HTR-8/SVneo (cell line): ENCODE results near the gene LRP1-AS.

Experiments used
- DNase-seq: peaks from one replicate; pipeline ENCODE4 v3.0.0; 2011; ENCODE audit warnings: low spot score, mixed read lengths; ENCODE audit not compliant: insufficient read length
- FAIRE-seq: peaks from 2 replicates; lab custom pipeline; 2011; peaks lifted over from hg19 to GRCh38; lab: Jason Lieb, UNC

Gene LRP1-AS

DNA sequence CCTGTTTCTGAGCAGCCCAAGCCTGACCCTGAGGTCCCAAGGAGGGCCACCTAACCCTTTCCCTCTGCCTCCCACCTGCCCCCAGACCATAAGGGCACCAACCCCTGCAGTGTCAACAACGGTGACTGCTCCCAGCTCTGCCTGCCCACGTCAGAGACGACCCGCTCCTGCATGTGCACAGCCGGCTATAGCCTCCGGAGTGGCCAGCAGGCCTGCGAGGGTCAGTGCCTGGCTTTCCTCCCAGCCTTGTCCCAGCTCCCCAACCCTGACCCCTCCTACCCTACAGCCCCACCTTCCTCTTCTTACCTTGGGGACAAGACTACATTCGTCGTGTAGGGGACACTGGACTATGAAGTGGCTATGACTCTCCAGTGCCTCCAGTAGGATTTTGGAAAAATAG lies 33.7 kb upstream of the LRP1-AS start:
- FAIRE-seq: no peak
- DNase-seq: no peak

GRCh38 chr12:57180321-57180989 lies 33.0 kb upstream of the LRP1-AS start:
- FAIRE-seq (no peak), DNase-seq (no peak)

GRCh38 chr12:57179331-57180086 lies 32.1 kb upstream of the LRP1-AS start:
- FAIRE-seq (no peak), DNase-seq (no peak)

DNA sequence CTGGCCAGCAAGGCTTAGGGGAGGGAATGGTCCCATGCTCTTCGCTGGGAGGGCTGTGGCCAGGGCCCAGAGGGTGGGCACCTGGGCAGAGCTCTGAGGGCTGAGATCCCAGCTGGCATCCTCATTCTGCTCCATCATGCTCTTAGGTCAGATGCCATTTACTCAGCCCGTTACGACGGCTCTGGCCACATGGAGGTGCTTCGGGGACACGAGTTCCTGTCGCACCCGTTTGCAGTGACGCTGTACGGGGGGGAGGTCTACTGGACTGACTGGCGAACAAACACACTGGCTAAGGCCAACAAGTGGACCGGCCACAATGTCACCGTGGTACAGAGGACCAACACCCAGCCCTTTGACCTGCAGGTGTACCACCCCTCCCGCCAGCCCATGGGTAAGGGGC lies 30.8 kb upstream of the LRP1-AS start:
- no peak for FAIRE-seq
- no peak for DNase-seq

DNA sequence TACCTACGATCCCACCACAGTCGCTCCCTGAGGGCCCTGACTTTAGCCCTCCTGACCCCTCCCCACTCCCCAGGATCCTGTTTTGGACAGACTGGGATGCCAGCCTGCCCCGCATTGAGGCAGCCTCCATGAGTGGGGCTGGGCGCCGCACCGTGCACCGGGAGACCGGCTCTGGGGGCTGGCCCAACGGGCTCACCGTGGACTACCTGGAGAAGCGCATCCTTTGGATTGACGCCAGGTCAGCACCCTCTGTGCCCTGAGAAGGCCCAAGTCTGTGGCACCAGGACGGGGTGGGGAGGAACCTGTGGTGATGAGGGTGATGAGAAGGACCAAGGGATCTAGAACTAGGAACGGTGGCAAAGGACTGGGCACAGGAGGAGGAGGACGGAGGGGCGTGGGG lies 29.9 kb upstream of the LRP1-AS start:
- no peak for FAIRE-seq

GRCh38 chr12:57176846-57177245 lies 29.4 kb upstream of the LRP1-AS start:
- no peak for FAIRE-seq
- no peak for DNase-seq

More for the DNA sequence above, 29.9 kb upstream of the LRP1-AS start:
- no peak for DNase-seq

- DNase-seq: no peak
- no peak for FAIRE-seq
Measured at GRCh38 chr12:57176139-57176477, 28.7 kb upstream of the LRP1-AS start.

GRCh38 chr12:57175428-57176138 lies 28.2 kb upstream of the LRP1-AS start:
- FAIRE-seq: peak; percentile 55
- peak; percentile 60 for DNase-seq

- DNase-seq (no peak), FAIRE-seq (no peak)
Measured at GRCh38 chr12:57173683-57174082, 26.3 kb upstream of the LRP1-AS start.

- peak; percentile 45 for DNase-seq
- no peak for FAIRE-seq
Measured at GRCh38 chr12:57173089-57173488, 25.7 kb upstream of the LRP1-AS start.

DNA sequence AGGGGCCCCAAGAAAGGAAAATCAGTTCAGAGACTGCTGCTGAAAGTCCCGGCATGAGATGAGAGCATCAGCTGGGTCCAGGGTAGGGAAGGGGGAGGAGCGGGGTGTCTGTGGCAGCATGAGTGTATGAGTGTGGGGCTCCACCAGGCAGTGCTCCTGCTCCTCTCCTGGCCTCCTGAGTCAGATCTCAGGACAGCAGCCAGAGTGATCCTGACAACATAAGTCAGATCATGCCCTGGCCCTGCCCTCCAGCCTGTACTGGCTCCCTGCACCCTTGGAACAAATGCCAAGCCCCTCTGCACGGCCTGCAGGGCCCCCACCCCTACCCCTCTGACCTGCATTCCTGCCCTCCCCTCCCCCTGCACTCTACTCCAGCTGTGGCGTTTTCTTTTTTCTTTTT lies 24.2 kb upstream of the LRP1-AS start:
- FAIRE-seq (no peak), DNase-seq (no peak)

GRCh38 chr12:57170927-57171326 lies 23.5 kb upstream of the LRP1-AS start:
- FAIRE-seq: no peak
- no peak for DNase-seq

DNA sequence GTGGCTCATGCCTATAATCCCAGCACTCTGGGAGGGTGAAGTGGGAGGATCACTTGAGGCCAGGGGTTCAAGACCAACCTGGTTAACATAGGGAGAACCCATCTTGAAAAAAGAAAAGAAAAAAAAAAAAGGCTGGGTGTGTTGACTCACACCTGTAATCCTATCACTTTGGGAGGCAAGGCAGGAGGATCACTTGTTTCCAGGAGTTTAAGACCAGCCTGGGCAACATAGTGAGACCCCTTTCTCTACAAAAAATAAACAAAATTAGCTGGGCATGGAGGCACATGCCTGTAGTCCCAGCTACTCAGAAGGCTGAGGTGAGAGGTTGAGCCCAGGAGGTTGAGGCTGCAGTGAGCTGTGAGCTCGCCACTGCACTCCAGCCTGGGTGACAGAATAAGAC lies 23.0 kb upstream of the LRP1-AS start:
- FAIRE-seq: no peak

DNA sequence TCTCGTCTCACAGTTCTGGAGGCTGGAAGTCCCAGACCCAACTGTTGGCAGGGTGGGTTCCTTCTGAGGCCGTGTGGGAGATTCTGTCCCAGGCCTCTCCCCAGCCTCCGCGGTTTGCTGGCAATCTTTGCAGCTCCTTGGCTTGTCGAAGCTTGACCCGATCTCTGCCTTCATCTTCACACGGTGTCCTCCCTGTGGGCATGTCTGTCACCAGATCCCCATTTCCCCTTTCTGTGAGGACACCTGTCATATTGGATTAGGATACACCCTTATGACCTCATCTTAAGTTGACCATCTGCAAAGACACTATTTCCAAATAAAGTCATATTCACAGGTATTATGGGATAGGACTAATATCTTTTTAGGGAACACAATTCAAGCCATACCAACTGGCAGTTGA lies 22.6 kb upstream of the LRP1-AS start:
- FAIRE-seq: peak; percentile 42
- no peak for DNase-seq

More for the DNA sequence above, 23.0 kb upstream of the LRP1-AS start:
- DNase-seq: no peak

DNA sequence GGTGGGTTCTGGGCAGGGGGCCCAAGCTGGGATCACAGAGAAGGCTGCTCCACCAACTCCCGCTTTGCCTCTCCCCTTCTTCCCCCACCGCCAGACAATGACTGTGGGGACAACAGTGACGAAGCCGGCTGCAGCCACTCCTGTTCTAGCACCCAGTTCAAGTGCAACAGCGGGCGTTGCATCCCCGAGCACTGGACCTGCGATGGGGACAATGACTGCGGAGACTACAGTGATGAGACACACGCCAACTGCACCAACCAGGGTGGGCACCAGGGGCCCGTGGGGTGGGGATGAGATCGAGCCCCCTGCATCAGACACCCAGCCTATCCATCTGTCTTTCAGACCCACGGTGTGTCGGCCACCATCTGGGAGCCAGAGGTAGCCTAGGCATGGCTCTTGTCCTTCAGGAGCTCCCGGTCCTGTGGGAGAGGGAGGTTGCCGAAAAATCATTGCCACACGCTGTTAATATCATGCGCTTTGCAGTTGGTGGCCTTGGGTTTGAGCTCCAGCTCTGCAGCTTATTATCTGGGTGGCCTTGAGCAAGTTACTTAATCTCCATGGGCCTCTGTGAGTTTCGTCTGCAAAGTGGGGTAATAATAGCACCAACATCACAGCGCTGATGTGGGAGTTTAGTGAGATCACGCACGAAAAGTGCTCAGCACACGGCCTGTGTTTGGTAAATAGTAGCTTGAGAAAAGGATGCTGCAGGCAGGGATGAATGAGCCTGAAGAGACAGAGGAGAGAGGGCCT lies 21.8 kb upstream of the LRP1-AS start:
- no peak for FAIRE-seq
- no peak for DNase-seq

DNA sequence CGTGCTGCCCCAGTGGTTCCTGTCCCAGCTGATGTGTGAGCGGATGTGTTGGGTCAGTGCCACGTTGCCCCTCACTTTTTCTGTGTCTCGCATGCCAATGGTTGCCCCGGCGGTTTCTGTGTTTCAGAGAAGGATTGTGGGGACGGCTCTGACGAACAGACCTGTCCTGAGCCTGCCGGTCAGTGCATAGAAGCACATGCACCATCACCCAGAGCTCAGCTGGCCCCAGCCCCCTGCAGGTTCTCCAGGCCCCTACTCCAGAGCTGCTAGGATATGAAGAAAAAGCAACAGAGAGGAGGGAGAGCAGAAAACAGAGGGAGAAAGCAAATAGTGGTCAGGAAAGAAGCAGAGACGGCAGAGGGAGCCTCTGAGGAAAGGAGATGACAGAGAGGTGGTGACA lies 20.6 kb upstream of the LRP1-AS start:
- DNase-seq (no peak), FAIRE-seq (no peak)

DNA sequence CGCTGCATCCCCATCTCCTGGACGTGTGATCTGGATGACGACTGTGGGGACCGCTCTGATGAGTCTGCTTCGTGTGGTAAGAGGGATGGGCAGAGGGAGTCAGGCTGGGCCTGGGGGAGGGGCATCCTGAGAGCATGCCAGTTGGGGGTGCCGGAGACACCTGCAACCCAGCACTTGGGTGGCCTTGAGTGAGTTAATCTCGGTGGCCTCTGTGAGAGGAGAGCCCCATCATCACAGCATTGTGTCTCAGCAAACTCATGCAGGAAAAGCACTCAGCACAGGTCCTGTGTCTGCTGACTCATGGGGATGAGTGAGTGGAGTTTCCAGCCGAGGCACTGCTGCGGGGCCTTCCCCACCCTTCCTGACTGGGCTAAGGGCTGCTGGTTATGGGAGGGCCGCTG lies 19.6 kb upstream of the LRP1-AS start:
- DNase-seq (no peak), FAIRE-seq (peak; percentile 26)

- FAIRE-seq: no peak
- DNase-seq: peak; percentile 34
Measured at GRCh38 chr12:57165741-57166140, 18.3 kb upstream of the LRP1-AS start.

GRCh38 chr12:57164966-57165625 lies 17.7 kb upstream of the LRP1-AS start:
- FAIRE-seq (no peak), DNase-seq (no peak)

- DNase-seq: no peak
- FAIRE-seq: no peak
Measured at GRCh38 chr12:57164454-57164853, 17.0 kb upstream of the LRP1-AS start.
